Fibroblast of lung (primary cell): ENCODE measurements around the gene PRRX2. TPM values are rescaled to one million over a fixed set of nuclear protein-coding genes. Genes with fewer than 3 reads are reported as not detected.

Source experiments
- DNase-seq, 2 donors: peaks; one replicate each; pipeline versions ENCODE4 v3.0.0 to v3.0.0-alpha.2; 2010; ENCODE audit warnings: low read depth in 2 of 2
- H2AFZ ChIP-seq: 2 replicates; pipeline ENCODE4 v1.5.1; 2012; ENCODE audit warnings: low read length, control low read depth, inconsistent platforms
- H3K27ac ChIP-seq: 2 replicates; pipeline ENCODE4 v1.5.1; 2011; ENCODE audit warnings: low read length, control low read depth; ENCODE audit not compliant: insufficient read depth
- H3K27me3 ChIP-seq: 2 replicates; pipeline ENCODE4 v1.5.1; 2011; ENCODE audit warnings: mild to moderate bottlenecking, low read length; ENCODE audit not compliant: control insufficient read depth, insufficient read depth
- H3K36me3 ChIP-seq: 2 replicates; pipeline ENCODE4 v1.5.1; 2011; ENCODE audit warnings: low read length; ENCODE audit not compliant: control insufficient read depth, insufficient read depth
- H3K4me1 ChIP-seq: 2 replicates; pipeline ENCODE4 v1.5.1; 2011; ENCODE audit warnings: low read length; ENCODE audit not compliant: control insufficient read depth, insufficient read depth; ENCODE audit errors: extremely low read depth
- H3K4me2 ChIP-seq: 2 replicates; pipeline ENCODE4 v1.5.1; 2011; ENCODE audit warnings: low read length, control low read depth; ENCODE audit not compliant: insufficient read depth; ENCODE audit errors: extremely low read depth
- H3K4me3 ChIP-seq, 4 experiments: fragments of 200-600 bp in 1 of 4; sonication (generic) in 1 of 4; replicated peaks in 1 of 4; 2 replicates each; pipeline ENCODE4 v1.5.1; 2011 to 2016; ENCODE audit warnings: low read length in 4 of 4, low read depth in 3 of 4, mild to moderate bottlenecking in 3 of 4, control low read depth in 2 of 4, inconsistent platforms in 1 of 4, mixed read lengths in 1 of 4; ENCODE audit not compliant: insufficient read depth in 1 of 4; ENCODE audit errors: control extremely low read depth in 1 of 4
- H3K79me2 ChIP-seq: 2 replicates; pipeline ENCODE4 v1.5.1; 2012; ENCODE audit warnings: mild to moderate bottlenecking, low read length, inconsistent platforms; ENCODE audit not compliant: control insufficient read depth, insufficient read depth
- H3K9ac ChIP-seq: 2 replicates; pipeline ENCODE4 v1.5.1; 2011; ENCODE audit warnings: mild to moderate bottlenecking, low read length, control low read depth; ENCODE audit not compliant: insufficient read depth
- H3K9me3 ChIP-seq: 2 replicates; pipeline ENCODE4 v1.5.1; 2012; ENCODE audit warnings: low read depth, low read length; ENCODE audit not compliant: control insufficient read depth, insufficient read depth
- H4K20me1 ChIP-seq: 2 replicates; pipeline ENCODE4 v1.5.1; 2011; ENCODE audit warnings: low read length; ENCODE audit not compliant: control insufficient read depth, insufficient read depth; ENCODE audit errors: extremely low read depth
- EZH2 ChIP-seq: IDR thresholded peaks from 2 replicates; pipeline ENCODE4 v1.5.1; 2012; ENCODE audit warnings: low read length, control low read depth, mild to moderate bottlenecking; ENCODE audit errors: missing control alignments
- polyA plus RNA-seq, 2 donors: library from polyadenylated mRNA; depleted of rRNA in 1 of 2; stranded (reverse) in 1 of 2; unstranded in 1 of 2; fragments of >200 nt; gene quantifications; 2 replicates each; pipeline ENCODE4 v1.2.1, GENCODE V29; 2011 to 2012; ENCODE audit warnings: missing spikeins in 1 of 2
- total RNA-seq: library from RNA; depleted of rRNA; stranded (reverse); fragments of >200 nt; gene quantifications from 2 replicates; pipeline ENCODE4 v1.2.1, GENCODE V29; 2014
- TF ChIP-seq, protein P1 (sequence below), 2 donors: IDR thresholded peaks in 1 of 2; conservative IDR thresholded peaks in 1 of 2; 1 replicate in 1 of 2; 2 replicates in 1 of 2; pipeline ENCODE4 v1.5.1; 2011 to 2012; ENCODE audit warnings: low read length in 2 of 2, control low read depth in 1 of 2, inconsistent platforms in 1 of 2, low read depth in 1 of 2, mild to moderate bottlenecking in 1 of 2

PRRX2 gene
- total and polyA plus RNA-seq, 2 donors (not counting 1 experiment from before 2014, with no cell fraction given), result 4.4 to 11.7 TPM

DNA sequence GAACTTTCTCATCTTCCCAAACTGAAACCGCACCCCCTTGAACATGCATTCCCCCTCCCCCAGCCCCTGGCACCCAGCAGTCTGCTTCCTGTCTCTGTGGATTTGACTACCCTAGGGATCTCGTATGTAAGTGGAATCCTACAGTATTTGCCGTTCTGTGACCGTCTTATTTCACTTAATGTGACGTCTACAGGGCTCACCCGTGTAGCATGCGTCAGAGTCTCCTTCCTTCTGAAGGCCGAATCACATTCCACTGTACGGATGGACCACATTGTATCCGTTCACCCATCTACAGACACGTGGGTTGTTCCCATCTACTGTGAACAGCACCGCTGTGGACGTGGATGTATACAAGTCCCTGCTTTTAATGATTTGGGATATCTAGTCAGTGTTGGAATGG is 4.5 kb downstream of the PRRX2 start:
- Histone ChIP-seq H3K79me2 (no peaks in the 10 kb centered on the region), H4K20me1 (no peaks in the 10 kb centered on the region), H3K4me3 (no peak overlapping the region), H3K27me3 (no peaks in the 10 kb centered on the region), H3K4me1 (no peaks in the 10 kb centered on the region), H2AFZ (no peak overlapping the region), H3K27ac (no peak overlapping the region), H3K9ac (no peak overlapping the region), H3K9me3 (no peaks in the 10 kb centered on the region), H3K36me3 (no peaks in the 10 kb centered on the region), H3K4me2 (no peak overlapping the region)
- TF ChIP-seq, protein P1, sequence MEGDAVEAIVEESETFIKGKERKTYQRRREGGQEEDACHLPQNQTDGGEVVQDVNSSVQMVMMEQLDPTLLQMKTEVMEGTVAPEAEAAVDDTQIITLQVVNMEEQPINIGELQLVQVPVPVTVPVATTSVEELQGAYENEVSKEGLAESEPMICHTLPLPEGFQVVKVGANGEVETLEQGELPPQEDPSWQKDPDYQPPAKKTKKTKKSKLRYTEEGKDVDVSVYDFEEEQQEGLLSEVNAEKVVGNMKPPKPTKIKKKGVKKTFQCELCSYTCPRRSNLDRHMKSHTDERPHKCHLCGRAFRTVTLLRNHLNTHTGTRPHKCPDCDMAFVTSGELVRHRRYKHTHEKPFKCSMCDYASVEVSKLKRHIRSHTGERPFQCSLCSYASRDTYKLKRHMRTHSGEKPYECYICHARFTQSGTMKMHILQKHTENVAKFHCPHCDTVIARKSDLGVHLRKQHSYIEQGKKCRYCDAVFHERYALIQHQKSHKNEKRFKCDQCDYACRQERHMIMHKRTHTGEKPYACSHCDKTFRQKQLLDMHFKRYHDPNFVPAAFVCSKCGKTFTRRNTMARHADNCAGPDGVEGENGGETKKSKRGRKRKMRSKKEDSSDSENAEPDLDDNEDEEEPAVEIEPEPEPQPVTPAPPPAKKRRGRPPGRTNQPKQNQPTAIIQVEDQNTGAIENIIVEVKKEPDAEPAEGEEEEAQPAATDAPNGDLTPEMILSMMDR (conservative IDR thresholded peaks at IDR 0.05 in 1 of 2, IDR thresholded peaks at IDR 0.05 in 1 of 2; ENCODE audit: low read depth in 1 of 2, low read length in 2 of 2), result no peak
- TF ChIP-seq EZH2, result no peak
- no peak for DNase-seq

DNA sequence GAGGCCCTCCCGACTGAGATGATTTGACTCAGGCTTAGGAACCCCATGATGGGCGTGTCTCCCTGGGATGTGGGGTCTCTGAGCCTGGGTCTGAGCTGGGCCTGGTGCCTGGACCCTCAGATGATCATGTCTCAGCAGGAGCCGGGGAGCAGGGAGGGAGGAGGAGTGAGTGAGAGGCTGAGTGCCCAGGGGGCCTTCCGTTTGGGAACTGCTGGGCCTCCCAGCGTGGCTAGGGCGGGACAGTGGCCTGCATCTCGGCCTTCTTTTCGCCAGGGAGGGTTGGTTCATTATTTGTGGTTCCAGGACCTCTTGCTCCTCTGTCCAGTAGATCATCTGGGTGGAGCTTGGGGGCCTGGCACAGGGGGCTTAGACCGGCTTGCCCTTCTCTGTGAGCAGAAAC is 5.6 kb downstream of the PRRX2 start:
- no peaks in the 10 kb centered on the region for H3K9me3 ChIP-seq
- H3K27ac ChIP-seq, result no peak overlapping the region
- no peak overlapping the region for H3K4me2 ChIP-seq
- H3K79me2 ChIP-seq, result no peaks in the 10 kb centered on the region
- H4K20me1 ChIP-seq, result no peaks in the 10 kb centered on the region
- no peaks in the 10 kb centered on the region for H3K36me3 ChIP-seq
- no peak overlapping the region for H3K4me3 ChIP-seq
- H3K4me1 ChIP-seq, result no peaks in the 10 kb centered on the region
- no peak overlapping the region for H2AFZ ChIP-seq
- no peak overlapping the region for H3K9ac ChIP-seq
- no peak for DNase-seq
- TF ChIP-seq, protein P1 (conservative IDR thresholded peaks at IDR 0.05 in 1 of 2, IDR thresholded peaks at IDR 0.05 in 1 of 2; ENCODE audit: low read depth in 1 of 2, low read length in 2 of 2), result no peak
- no peak for TF ChIP-seq EZH2
- no peaks in the 10 kb centered on the region for H3K27me3 ChIP-seq

DNA sequence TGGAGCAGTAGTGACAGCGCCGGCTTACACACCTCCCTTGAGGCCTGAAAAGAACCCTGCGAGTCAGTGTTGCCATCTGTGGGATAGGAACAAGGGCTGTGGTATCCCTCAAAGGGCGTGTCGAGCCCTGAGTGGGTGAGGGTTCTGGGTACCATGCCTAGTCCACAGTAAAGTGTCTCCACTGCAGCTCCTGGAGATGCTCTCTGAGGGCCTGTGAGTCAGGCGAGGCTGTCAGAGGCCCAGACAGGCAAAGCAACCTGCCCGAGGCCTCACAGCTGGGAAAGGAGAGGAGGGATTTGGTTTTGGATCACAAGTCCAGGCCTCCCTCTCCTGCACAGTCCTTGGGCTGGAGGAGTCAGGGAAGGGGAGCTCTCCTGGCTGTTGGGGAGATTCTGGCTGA is 6.1 kb downstream of the PRRX2 start:
- Histone ChIP-seq H3K9me3 (no peaks in the 10 kb centered on the region), H3K9ac (no peak overlapping the region), H3K4me1 (no peaks in the 10 kb centered on the region), H3K27me3 (no peaks in the 10 kb centered on the region), H3K27ac (no peak overlapping the region), H3K4me3 (no peak overlapping the region), H3K4me2 (no peak overlapping the region), H3K36me3 (no peaks in the 10 kb centered on the region), H2AFZ (no peak overlapping the region), H3K79me2 (no peaks in the 10 kb centered on the region), H4K20me1 (no peaks in the 10 kb centered on the region)
- DNase-seq, result no peak
- TF ChIP-seq EZH2, result no peak
